Tibial nerve (tissue), 4 donors: ENCODE measurements around the gene SLC7A9. TPM values are rescaled to one million over a fixed set of nuclear protein-coding genes. Genes with fewer than 3 reads are reported as not detected.

ENCODE experiments used
- DNase-seq, 2 donors: peaks; one replicate each; pipeline ENCODE4 v3.0.0-alpha.2; 2019; ENCODE audit warnings: low spot score in 2 of 2
- H3K27ac ChIP-seq, 4 donors: fragments of 200-600 bp; sonication (generic) in 3 of 4; one replicate each; pipeline ENCODE4 v1.5.1; 2017 to 2019; ENCODE audit warnings: mild to moderate bottlenecking in 1 of 4
- H3K27me3 ChIP-seq, 2 donors: fragments of 200-600 bp; sonication (generic) in 1 of 2; one replicate each; pipeline versions ENCODE4 v1.5.1 to v1.6.0; 2017 to 2019
- H3K36me3 ChIP-seq, 3 donors: fragments of 200-600 bp; sonication (generic); one replicate each; pipeline ENCODE4 v1.5.1; 2018 to 2019
- H3K4me1 ChIP-seq, 4 donors: fragments of 200-600 bp; sonication (generic) in 3 of 4; one replicate each; pipeline ENCODE4 v1.5.1; 2017 to 2019
- H3K4me3 ChIP-seq, 4 donors: fragments of 200-600 bp; sonication (generic) in 3 of 4; one replicate each; pipeline ENCODE4 v1.5.1; 2017 to 2019; ENCODE audit warnings: mild to moderate bottlenecking in 1 of 4, moderate library complexity in 1 of 4
- H3K9me3 ChIP-seq, 4 donors: fragments of 200-600 bp; sonication (generic) in 3 of 4; one replicate each; pipeline ENCODE4 v1.5.1; 2017 to 2019
- EP300 ChIP-seq, 2 donors: sonication (generic); formaldehyde crosslinking; IDR thresholded peaks; one replicate each; pipeline ENCODE4 v1.6.1; 2017; ENCODE audit warnings: antibody characterized with exemption in 2 of 2, mild to moderate bottlenecking in 1 of 2
- POLR2A ChIP-seq, 2 donors: fragments of 450-650 bp; IDR thresholded peaks; one replicate each; pipeline ENCODE4 v1.6.1; 2017; ENCODE audit warnings: antibody characterized with exemption in 2 of 2, mild to moderate bottlenecking in 2 of 2, moderate library complexity in 2 of 2
- WGBS, 2 donors: methylation state at CpG; one replicate each; pipeline ENCODE4 v1.1.5; 2018; 5-methylcytosine and 5-hydroxymethylcytosine counted together
- total RNA-seq, 4 donors: library from RNA; depleted of rRNA; stranded (reverse); fragments of >200 nt; gene quantifications; one replicate each; pipeline ENCODE4 v1.1.0, GENCODE V29; 2016
- TF ChIP-seq, protein P1 (sequence below), 5 experiments: fragments of 200-600 bp in 3 of 5; fragments of 450-650 bp in 2 of 5; sonication (generic) in 3 of 5; IDR thresholded peaks; one replicate each; pipeline ENCODE4 v1.5.1; 2016 to 2019; ENCODE audit warnings: antibody characterized with exemption in 5 of 5, mild to moderate bottlenecking in 3 of 5, moderate library complexity in 2 of 5

The SLC7A9 gene
- total RNA-seq, 4 donors from 2014 or later, result 1.6 TPM; not detected in 3

DNA sequence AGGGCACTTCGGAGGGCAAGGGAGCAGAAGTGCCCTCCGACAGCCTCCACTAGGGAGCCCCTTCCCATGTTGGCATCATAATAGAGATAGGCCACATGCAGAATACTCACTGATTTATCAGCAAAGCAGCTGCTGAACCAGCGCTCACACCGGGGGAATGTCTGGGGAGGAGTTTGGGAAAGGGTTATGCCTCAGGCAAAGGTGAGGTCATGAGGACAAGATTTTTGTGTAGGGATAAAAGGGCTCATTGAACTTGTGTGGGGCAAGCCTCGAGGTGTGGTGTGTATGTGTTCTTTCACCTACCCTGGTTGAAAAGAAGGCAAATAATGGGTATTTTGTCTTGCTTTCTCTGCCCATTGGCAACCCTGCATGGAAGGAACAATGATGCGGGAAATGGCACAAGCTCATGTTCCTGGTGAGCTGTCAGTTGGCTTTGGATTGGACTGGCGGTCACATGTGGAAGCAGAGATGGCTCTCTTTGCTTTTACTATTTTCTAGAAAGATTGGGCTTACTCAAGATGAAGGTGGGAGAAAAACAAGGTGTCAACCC lies 39.1 kb upstream of the SLC7A9 start:
- no peak overlapping the region for H3K27ac ChIP-seq
- 80 to 82% methylated on average over 7 of the region's 7 CpGs for WGBS, 2 donors
- no peak for DNase-seq

DNA sequence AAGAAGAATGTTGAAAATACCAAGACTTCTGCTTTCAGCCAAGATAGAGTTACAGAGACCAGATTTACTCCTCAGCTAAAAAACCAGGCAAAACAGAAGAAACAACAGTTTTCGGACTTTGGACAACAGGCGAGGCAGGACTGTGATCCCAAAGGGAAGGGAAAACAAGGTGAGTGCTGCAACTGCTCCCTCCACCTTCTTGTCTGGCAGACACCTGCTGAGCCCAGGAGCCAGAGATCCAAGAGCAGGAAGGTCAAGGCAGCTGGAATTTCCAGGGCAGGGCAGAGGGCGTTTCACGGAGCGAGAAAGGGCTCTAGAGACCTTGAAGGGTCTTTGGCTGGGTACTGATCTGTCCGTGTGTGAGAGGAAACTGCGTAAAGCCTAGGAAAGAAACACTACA lies 32.9 kb upstream of the SLC7A9 start:
- DNase-seq, result no peak
- H3K4me1 ChIP-seq, result no peaks in the 10 kb centered on the region
- no peaks in the 10 kb centered on the region for H3K27me3 ChIP-seq
- TF ChIP-seq POLR2A (IDR thresholded peaks at IDR 0.05) (no peak), EP300 (IDR thresholded peaks at IDR 0.05) (no peak)
- TF ChIP-seq, protein P1, sequence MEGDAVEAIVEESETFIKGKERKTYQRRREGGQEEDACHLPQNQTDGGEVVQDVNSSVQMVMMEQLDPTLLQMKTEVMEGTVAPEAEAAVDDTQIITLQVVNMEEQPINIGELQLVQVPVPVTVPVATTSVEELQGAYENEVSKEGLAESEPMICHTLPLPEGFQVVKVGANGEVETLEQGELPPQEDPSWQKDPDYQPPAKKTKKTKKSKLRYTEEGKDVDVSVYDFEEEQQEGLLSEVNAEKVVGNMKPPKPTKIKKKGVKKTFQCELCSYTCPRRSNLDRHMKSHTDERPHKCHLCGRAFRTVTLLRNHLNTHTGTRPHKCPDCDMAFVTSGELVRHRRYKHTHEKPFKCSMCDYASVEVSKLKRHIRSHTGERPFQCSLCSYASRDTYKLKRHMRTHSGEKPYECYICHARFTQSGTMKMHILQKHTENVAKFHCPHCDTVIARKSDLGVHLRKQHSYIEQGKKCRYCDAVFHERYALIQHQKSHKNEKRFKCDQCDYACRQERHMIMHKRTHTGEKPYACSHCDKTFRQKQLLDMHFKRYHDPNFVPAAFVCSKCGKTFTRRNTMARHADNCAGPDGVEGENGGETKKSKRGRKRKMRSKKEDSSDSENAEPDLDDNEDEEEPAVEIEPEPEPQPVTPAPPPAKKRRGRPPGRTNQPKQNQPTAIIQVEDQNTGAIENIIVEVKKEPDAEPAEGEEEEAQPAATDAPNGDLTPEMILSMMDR (IDR thresholded peaks at IDR 0.05), result no peak
- no peak overlapping the region for H3K27ac ChIP-seq
- H3K9me3 ChIP-seq, result peaks cover 0 to 16% (median 0%) of the 10 kb centered on the region in 4 donors
- 75 to 76% methylated on average over 7 of the region's 7 CpGs for WGBS, 2 donors
- peaks cover 0 to 90% (median 8%) of the 10 kb centered on the region in 3 donors for H3K36me3 ChIP-seq
- no peak overlapping the region for H3K4me3 ChIP-seq

More for the DNA sequence above, 39.1 kb upstream of the SLC7A9 start:
- no peak for TF ChIP-seq EP300 (IDR thresholded peaks at IDR 0.05)
- TF ChIP-seq POLR2A (IDR thresholded peaks at IDR 0.05), result no peak
- TF ChIP-seq, protein P1 (IDR thresholded peaks at IDR 0.05), result no peak
- peaks cover 0 to 16% (median 0%) of the 10 kb centered on the region in 4 donors for H3K9me3 ChIP-seq
- no peak overlapping the region for H3K4me3 ChIP-seq
- no peaks in the 10 kb centered on the region for H3K27me3 ChIP-seq
- H3K4me1 ChIP-seq, result no peaks in the 10 kb centered on the region
- peaks cover 0 to 95% (median 4%) of the 10 kb centered on the region in 3 donors for H3K36me3 ChIP-seq

DNA sequence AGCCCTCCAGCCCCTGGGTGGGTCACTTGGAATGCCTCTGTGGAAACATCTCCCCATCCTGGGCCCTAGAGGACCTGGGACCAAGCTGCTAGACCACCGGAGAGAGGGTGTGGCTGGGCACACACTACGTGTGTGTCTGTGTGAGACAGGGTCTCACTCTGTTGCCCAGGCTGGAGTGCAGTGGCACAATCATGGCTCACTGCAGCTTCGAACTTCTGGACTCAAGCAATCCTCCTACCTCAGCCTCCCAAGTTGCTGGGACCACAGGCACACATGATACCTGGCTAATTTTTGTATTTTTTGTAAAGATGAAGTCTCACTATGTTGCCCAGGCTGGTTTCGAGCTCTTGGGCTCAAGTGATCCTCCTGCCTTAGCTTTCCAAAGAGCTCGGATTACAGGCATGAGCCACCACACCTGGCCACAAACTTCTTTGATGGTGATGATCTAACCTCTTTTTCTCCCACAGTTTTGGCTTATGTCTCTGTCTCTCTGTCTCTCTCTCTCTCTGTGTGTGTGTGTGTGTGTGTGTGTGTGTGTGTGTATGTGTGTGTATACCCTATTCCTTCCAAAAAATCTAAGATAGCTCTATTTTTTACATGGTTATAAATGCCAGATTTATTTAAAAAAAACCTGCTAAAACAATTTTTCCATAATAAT lies 32.1 kb upstream of the SLC7A9 start:
- no peak for DNase-seq
- no peak overlapping the region for H3K27ac ChIP-seq
- no peaks in the 10 kb centered on the region for H3K4me1 ChIP-seq
- H3K27me3 ChIP-seq, result no peaks in the 10 kb centered on the region
- no peak overlapping the region for H3K4me3 ChIP-seq
- peaks cover 0 to 90% (median 8%) of the 10 kb centered on the region in 3 donors for H3K36me3 ChIP-seq
- TF ChIP-seq EP300 (IDR thresholded peaks at IDR 0.05), result no peak
- TF ChIP-seq, protein P1 (IDR thresholded peaks at IDR 0.05), result no peak
- TF ChIP-seq POLR2A (IDR thresholded peaks at IDR 0.05), result no peak
- WGBS, 2 donors, result 90 to 96% methylated on average over 5 of the region's 5 CpGs
- peaks cover 0 to 22% (median 0%) of the 10 kb centered on the region in 4 donors for H3K9me3 ChIP-seq

DNA sequence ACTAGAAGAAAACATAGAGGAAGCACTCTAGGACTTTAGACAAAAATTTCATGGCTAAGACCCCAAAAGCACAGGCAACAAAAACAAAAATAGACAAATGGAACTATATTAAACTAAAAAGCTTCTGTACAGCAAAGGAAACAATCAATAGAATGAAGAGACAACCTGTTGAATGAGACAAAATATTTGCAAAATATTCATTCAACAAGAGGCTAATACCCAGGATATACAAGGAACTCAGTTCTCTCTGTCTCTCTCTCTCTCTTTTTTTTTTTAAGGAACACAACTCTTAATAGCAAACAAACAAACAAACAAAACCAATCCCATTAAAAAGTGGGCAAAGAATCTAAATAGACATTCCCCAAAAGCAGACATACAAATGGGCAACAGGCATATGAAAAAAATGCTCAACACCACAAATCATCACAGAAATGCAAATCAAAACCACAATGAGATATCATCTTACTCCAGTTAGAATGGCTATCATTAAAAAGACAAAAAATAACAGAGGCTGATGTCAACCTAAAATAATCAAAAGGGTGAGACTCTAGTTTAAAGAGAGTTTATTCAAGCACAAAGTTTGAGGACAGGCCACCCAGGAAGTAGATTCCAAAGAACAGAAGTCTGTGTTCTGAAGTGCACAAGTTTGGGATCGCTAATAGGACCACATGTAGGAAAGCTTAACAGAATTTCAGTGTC lies 27.1 kb upstream of the SLC7A9 start:
- TF ChIP-seq, protein P1 (IDR thresholded peaks at IDR 0.05), result no peak
- TF ChIP-seq POLR2A (IDR thresholded peaks at IDR 0.05) (no peak), EP300 (IDR thresholded peaks at IDR 0.05) (no peak)
- DNase-seq, result no peak
- 95 to 100% methylated on average over 1 of the region's 1 CpG for WGBS, 2 donors
- Histone ChIP-seq H3K27me3 (no peaks in the 10 kb centered on the region), H3K4me1 (no peaks in the 10 kb centered on the region), H3K27ac (no peak overlapping the region), H3K4me3 (no peak overlapping the region), H3K36me3 (peaks cover 0 to 97% (median 8%) of the 10 kb centered on the region in 3 donors), H3K9me3 (peaks cover 0 to 53% (median 19%) of the 10 kb centered on the region in 4 donors)

DNA sequence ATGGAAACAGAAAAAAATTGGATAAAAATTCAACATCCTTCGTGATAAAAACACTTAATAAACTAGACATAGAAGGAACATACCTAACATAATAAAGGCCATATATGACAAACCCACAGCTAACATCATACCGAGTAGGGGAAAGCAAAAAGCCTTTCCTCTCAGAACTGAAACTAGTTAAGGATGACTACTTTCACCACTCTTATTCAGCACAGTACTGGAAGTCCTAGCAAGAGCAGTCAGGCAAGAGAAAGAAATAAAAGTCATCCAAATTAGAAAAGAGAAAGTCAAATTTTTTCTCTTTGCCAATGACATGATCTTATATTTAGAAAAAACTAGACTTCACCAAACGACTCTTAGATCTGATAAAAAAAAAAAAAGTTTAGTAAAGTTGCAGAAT lies 25.8 kb upstream of the SLC7A9 start:
- no peaks in the 10 kb centered on the region for H3K4me1 ChIP-seq
- no peak for TF ChIP-seq EP300 (IDR thresholded peaks at IDR 0.05)
- TF ChIP-seq, protein P1 (IDR thresholded peaks at IDR 0.05), result no peak
- TF ChIP-seq POLR2A (IDR thresholded peaks at IDR 0.05), result no peak
- no peaks in the 10 kb centered on the region for H3K27me3 ChIP-seq
- no peak for DNase-seq
- H3K9me3 ChIP-seq, result peaks cover 0 to 64% (median 21%) of the 10 kb centered on the region in 4 donors
- WGBS, 2 donors, result 86 to 90% methylated on average over 3 of the region's 3 CpGs
- no peak overlapping the region for H3K27ac ChIP-seq
- H3K36me3 ChIP-seq, result peaks cover 0 to 97% (median 8%) of the 10 kb centered on the region in 3 donors
- no peak overlapping the region for H3K4me3 ChIP-seq
